DMS153 (cell line): Measurements from ENCODE around the gene RNPEPL1.
A peak's percentile ranks its signal among the peaks of the same experiment; 100 is the strongest.
"Not testable (repeated sequence)": the region's sequence is repeated elsewhere in the genome, so short reads cannot be mapped to it uniquely, and the experiment has no call there.

Experiments
- DNase-seq: peaks from one replicate; lab custom pipeline; 2025; lab: John Stamatoyannopoulos, UW

Gene RNPEPL1

DNA sequence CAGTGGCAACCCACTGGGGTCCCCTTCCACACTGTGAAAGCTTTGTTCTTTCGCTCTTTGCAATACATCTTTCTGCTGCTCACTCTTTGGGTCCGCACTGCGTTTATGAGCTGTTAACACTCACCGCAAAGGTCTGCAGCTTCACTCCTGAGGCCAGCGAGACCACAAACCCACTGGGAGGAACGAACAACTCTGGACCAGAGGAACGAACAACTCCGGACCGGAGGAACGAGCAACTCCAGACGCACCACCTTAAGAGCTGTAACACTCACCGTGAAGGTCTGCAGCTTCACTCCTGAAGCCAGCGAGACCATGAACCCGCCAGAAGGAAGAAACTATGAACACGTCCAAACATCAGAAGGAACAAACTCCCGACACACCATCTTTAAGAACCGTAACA lies 29.2 kb upstream of the RNPEPL1 start:
- not testable (repeated sequence) for DNase-seq

DNA sequence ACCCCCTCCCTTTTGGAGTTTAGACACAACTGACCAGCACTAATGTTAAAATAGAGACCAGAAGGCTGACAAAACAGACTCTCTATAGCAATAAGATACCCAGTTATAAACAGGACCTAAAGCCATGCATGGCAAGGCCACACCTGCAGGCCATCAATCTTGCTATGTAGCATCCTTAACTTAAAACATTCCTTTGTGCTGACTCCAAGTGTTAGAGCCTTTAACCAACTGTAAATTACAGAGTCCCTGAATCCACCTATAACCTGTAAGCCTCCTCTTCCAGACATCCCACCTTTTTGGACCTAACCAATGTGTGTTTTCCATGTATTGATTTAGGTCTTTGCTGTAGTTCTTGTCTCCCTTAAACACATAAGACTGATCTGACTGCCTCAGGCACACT lies 28.4 kb upstream of the RNPEPL1 start:
- DNase-seq = no peak

DNA sequence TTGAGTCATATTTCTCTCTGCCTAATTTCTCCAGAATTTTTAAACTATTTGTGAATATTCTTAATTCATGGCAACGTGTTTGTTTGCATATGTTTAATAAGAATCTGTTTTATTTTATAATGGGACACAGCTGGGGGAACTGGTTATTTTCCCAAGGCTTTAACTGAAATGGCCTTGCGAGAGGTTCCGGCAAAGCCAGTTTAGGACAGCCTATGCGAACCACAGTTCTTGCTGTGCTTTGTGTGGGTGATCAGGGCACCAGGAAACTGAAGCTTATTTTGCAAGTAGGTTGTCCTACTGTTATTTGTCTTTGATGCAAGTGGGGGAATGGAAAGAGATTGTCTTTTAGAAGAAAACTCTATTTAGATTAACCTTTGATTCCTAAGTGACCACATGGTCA lies 17.0 kb upstream of the RNPEPL1 start:
- no peak for DNase-seq

DNA sequence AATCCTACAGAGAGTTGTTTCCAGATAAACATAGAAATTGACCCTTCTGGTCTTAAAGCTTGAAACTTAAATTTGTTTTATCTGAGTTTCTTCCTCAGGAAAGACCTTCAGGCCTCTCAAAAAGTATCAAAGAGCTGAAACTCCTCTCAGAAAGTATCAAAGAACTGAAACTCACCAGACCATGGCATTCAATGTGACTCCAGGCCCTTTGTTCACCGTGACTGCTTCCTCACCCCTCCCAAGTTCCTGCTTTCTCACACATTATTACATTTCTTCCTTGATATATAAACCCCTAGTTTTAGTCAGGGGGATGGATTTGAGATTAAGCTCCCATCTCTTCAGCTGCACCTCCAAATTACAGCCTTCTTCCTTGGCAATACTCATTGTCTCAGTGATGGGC lies 16.5 kb upstream of the RNPEPL1 start:
- DNase-seq = no peak

DNA sequence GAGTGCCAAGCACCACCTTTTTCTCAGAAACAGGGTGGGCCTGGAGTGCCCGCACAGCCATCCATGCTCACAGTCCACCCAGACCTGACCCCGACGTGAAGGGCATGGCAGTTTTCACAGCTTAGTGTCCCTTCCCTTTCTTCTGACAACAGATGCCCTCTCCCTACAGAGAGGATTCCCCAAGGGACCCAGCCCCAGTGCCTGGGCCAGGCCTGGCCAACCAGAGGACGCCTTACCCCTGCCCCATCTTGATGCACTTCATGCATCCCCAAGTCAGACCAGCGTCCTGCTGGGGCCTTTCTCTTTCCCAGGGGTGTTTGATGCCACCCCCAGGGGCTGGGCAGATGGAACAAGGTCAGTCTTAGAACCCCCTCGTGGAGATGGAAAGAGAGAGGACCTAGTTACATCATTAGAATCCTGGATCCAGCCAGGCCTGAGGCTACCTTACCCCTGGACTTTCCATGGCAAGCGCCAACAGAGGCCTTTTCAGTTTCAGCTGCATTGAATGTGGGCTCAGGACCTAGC lies 14.3 kb upstream of the RNPEPL1 start:
- DNase-seq = no peak

DNA sequence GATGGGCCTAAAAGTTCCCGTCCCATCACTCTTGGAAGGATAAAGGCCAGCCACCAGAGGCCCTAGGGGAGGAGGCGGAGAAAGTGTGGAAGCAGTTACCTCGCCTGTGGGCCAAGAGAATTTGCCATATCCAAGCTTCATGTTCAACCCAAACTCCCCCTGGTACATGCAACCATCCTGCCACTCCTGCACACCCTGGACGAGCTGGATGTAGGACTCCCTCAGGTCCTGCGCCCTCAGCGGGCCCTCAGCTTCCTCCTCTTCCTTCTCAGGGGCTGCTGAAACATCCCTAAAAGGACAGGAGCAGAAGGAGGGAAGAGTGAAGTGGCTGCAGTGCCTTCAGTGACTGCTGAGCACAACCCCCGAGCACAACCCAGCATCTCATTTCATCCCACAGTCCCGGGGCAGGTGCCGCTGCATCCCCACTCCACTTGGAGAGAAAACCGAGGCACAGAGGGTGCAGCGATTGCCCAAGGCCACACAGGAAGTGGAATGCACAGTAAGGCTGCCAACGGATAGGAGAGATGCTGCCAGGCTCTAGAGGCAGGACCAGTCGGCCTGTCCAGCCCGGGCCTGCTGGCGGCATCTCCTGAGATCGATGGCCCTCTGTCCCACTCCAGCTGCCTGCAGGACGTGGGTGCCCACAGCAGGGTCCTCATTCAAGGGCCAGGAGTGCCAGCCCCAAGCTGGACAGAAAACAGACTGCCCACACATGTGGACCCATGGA lies 13.4 kb upstream of the RNPEPL1 start:
- no peak for DNase-seq

DNA sequence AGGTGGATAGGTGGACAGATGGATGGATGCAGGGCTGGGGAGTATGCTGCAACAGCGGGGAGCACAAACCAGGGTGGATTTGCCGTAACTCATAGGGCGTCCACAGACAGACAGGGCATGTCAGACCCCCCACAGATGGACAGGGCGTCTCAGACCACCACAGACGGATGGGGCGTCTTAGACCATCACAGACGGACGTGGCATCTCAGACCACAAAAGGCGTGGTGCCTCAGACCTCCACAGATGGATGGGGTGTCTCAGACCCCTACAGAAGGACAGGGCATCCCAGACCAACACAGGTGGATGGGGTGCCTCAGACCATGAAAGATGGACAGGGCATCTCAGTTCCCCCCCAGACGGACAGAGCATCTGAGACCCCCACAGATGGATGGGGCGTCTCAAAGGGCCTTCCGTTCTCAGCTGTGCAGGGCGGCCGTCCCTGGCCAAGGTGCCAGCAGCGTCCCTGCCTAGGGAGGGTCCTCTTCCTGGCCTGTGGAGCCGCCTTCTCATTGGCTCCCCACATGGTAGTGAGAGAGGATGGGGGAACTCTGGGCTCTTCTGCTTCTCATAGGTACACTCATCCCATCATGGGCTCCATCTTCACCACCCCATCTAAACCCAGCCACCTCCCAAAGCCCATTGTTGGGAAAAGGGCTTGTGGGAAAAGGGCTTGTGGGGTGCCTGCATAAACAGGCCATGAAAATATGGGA lies 12.6 kb upstream of the RNPEPL1 start:
- no peak for DNase-seq

DNA sequence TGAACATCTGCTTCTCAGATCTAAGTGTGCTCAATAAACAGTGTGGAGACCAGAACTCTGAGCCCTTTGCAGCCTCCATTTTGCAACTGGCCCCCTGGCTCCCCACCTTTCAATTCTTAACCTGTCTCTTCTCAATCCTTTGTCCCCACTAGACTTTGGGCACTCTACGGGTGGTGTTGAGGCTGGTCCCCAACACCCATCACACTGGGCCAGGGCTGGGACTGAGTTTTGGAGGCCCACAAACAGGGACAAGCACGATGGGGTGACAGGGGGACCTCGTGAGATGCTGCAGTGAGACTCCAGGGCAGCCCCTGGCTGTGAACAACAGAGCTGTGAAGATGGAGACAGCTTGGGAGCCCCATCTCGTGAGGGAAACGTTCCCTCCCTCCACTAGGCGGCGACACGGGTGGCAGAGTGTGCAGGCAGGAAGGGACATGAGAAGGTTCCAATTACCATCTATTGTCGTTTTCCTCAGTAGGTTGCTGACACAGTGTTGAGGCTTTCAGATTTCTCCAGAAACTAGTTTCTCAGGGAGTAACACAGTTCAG lies 11.7 kb upstream of the RNPEPL1 start:
- DNase-seq = no peak

DNA sequence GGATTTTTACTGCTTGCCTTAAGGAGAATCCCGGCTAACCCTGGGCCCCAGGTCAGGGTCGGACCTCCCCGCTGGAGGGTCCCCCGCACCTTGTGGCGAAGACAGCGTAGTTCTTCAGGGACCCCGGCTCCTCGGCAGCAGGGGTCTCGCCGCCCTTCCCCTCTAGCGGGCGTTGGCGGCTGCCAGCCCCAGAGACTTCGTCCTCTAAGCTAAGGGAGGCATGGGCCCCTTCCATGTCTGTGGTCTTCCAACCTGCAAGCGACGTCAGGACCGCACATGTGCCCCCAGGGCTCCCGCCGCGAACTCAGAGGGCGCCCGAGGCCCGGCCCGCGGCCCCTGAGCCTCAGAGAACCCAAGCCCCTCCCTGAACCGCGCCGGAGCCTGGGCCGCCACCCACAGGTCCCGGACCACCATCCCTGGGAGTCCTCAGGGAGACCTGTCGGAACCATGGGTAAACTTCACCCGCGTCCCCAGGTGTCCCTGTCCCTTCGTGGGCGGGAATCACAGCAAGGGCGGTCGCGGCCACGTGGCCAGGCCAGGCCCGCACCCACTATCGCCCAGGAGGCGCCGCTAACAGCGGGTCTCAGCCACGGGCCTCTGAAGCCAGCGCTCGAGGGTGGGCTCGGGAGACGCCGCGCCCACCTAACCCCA lies 11.1 kb upstream of the RNPEPL1 start:
- DNase-seq = no peak

DNA sequence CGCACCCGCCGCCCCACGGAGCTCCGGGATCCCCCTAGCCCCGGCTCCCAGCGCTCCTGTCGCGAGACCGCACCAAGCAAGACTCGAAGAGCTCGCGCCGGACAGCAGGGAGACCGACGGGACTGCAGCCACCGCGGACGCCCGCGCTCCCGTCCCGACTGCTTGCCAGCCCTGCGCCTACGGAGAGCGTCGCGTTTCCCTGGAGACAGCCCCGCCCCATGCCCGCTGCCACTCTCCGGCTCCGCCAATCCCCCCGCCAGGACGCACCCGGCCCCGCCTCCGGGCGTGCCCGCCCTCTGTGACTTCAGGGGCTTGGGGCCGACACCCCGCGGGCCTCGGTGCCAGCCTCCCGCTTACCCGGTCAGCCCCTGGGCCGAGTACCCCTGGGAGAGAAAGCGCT lies 10.5 kb upstream of the RNPEPL1 start, which contains the start of gene ANKMY1:
ANKMY1 (minus strand) TSS at position 181 of the 400 bp plus-strand sequence. CDS start 653 bp downstream, outside the sequence.
- DNase-seq = peak; percentile 2

DNA sequence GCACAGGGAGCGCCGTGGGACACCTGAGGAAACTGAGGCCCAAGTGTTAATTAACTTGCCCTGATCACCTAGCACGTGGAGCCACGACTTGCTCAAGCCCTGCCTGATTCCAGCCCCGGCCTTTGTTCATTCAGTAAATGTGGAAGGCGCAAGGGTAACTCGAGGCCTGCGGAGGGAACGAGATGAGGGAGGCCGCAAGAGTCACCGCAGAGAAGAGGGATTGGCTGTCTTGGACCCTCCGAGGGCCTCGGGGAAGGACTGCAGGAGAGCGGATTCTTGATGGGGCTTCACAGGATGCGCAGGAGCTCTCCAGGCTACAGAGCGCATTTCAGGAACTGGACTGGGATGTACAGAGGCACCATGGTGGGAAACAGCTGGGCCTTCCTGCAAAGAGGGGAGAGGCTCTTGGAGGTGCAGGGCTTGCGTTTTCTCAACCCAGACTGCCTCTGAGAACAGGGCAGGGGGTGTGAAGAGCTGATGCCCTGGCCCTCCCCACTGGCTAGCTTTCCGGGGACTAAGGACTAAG lies 10.0 kb upstream of the RNPEPL1 start:
- no peak for DNase-seq

DNA sequence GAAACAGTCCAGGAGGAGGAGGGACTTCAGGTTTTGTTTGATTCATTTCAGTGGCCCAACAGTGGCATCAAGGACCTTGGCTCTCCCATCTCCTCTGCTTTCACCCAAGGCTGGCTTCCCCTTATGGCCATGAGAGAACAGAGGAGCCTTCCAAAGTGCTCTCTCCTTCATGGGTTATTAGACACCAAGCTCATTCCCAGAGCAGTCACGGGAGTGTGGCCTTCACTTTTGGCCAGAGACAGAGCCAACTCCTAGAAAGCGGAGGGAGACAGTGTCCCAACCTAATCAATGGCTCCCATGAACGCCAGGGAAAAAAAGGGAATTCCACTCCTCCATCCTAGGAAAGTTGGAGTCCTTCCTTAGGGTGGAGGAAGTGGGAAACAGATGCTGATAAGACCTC lies 9.0 kb upstream of the RNPEPL1 start:
- DNase-seq = no peak

DNA sequence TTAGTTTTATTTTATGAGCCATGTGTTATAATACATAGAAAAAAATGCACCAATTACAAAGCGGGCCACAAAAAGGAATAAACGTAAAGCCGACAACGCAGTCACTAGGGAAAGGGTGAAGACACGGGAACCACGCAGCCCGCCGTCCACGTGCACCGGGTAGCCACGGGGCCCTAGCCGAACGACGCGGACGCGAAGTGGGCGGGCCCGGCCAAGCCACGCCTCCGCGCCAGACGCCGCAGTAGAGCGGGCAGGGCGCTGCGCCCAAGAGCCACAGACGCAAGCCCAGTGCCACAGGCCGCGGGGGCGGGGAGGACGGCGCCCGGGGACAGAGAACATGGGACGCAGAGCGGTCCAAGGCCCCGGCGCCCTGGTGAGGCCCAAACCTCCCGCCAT lies 8.2 kb upstream of the RNPEPL1 start, which contains the start of gene DUSP28:
DUSP28 (plus strand) TSS at position 274 of the 396 bp plus-strand sequence. CDS start 328 bp downstream, outside the sequence.
- DNase-seq = peak; percentile 74

DNA sequence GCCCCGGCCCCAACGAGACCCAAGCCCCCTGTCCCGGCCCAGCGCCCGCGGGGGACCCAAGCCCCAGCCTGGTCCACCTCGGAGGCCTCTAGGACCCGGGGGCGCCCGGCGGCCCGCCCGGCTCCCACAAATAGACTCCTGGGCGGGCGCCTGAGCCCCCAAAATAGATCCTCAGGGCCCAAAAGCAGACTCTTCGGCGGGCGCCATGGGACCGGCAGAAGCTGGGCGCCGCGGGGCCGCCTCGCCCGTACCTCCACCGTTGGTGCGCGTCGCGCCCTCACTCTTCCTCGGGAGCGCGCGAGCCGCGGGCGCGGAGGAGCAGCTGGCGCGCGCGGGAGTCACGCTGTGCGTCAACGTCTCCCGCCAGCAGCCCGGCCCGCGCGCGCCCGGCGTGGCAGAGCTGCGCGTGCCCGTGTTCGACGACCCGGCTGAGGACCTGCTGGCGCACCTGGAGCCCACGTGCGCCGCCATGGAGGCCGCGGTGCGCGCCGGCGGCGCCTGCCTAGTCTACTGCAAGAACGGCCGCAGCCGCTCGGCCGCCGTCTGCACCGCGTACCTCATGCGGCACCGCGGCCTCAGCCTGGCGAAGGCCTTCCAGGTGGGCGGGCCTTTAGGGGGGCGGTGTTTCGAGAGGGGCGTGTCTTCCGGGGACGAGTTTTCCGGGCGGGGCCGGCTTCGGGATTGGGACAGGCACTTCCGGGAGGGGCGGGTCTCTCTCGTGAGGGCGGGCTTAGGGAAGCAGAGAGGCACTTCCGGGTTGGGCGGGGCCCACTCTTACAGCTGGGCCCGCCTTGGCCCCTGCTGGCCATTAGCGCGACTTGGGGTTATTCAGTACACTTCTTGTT lies 7.6 kb upstream of the RNPEPL1 start:
- DNase-seq = peak; percentile 93

DNA sequence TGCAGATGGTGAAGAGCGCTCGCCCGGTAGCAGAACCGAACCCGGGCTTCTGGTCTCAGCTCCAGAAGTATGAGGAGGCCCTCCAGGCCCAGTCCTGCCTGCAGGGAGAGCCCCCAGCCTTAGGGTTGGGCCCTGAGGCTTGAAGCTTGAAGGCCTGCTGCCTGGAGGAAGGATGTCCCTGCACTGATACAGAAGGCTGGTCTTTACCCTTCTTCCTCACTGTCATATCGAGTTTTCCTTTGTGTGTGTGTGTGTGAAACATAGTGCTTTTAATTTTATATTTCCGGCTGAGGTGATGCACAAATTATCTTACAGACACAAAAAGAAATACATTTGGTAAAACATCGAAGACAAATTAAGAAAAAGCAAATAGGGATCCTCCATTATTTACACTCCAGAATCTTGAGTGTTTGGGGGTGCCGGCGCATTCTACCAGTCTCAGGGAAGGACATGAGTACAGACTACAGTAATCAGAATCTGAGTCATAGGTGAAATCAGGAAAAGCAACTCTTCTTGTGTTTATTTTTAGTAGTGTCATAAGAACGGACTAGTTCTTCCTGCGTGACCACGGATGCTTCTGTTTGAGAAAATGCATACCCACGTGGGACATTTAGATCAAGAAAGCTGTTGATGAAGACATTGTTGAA lies 6.8 kb upstream of the RNPEPL1 start:
- DNase-seq = no peak

DNA sequence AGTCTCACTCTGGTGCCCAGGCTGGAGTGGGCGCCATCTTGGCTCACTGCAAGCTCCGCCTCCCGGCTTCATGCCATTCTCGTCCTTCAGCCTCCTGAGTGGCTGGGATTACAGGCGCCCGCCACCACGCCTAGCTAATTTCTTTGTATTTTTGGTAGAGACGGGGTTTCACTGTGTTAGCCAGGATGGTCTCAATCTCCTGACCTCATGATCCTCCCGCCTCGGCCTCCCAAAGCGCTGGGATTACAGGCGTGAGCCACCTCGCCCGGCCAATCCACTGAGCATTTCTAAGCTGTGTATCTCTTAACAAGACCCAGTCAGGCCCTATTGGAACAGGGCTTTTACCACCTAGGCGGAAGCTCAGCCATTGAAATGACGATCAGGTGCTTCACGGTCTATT lies 5.1 kb upstream of the RNPEPL1 start:
- not testable (repeated sequence) for DNase-seq

DNA sequence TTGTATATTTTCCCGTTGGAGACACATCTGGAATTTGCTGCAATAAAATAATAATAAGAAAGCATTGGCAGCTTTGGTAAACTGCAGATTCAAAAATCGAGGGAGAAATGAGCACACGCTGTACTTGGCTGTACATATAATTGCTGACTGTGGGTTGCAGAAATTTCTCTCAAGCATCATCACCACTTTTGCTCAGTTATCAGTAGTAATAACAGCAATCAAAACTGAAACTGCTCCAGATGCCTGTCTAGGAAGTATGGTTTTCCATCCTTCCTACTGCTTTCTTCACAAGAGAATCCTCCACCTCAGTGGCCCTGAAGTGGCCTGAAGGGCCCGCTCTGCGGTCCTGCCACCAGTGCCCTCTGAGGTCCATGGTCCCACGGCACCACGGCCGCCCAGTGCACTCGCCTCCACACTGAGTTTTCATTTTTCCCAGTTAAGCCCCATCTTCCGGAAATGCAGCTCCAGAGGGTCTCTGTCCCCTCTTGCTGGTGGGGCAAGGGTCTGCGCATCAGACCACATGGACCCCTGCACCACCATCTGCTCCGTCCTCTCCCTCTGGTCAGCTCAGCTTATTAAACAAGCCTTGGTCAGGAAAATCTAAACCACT lies 4.2 kb upstream of the RNPEPL1 start:
- no peak for DNase-seq

DNA sequence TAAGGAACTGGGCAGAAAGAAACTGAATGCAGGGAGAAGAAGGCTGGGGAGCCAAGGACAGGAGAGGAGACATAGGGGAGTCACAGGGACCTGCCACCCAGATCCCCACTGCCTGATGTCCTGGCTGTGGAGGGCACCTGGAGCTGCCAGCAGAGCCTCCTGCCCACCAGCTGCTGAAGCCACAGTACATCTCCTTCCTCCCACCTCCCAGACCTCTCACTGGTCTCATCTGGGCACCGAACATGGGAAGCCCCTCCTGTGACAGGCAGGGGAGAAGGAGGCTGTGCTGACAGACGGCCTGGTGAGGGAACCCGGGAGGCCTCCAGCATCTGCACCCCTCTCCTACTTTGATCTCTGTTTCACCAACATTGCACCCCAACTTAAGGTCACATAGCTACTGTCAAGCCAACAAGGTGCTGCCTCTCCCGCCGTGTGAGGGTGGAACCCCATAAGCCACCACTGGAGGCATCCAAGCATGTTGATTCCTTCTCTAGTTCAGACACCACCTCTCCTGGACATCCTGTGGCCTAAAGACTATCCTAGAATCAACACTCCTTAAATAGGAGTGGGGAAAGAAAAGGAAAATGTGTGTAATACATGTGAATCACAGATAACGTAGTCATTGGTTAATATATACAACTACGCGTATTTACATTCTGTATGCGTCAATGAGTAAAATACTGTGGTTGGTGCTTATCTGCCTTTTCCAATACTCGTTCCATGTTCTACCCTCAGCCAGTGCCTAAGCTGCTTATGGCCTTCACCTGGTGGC lies 3.5 kb upstream of the RNPEPL1 start:
- no peak for DNase-seq
